HEK293T (cell line): ENCODE measurements around the gene ITPKC.

ENCODE experiments used
- ARNT ChIP-seq: fragments of 450-650 bp; IDR thresholded peaks from 2 replicates; pipeline ENCODE4 v1.6.1; 2017; ENCODE audit warnings: mild to moderate bottlenecking
- BHLHE40 ChIP-seq: fragments of 450-650 bp; IDR thresholded peaks from 2 replicates; pipeline ENCODE4 v1.6.1; 2016; ENCODE audit warnings: mild to moderate bottlenecking, moderate library complexity, borderline replicate concordance
- FOXA1 ChIP-seq: fragments of 450-650 bp; IDR thresholded peaks from 2 replicates; pipeline ENCODE4 v1.6.1; 2016; ENCODE audit warnings: mild to moderate bottlenecking
- LEF1 ChIP-seq: fragments of 450-650 bp; IDR thresholded peaks from 2 replicates; pipeline ENCODE4 v1.6.1; 2017; ENCODE audit warnings: mild to moderate bottlenecking, borderline replicate concordance
- ZNF384 ChIP-seq: fragments of 450-650 bp; IDR thresholded peaks from 2 replicates; pipeline ENCODE4 v1.6.1; 2016

DNA sequence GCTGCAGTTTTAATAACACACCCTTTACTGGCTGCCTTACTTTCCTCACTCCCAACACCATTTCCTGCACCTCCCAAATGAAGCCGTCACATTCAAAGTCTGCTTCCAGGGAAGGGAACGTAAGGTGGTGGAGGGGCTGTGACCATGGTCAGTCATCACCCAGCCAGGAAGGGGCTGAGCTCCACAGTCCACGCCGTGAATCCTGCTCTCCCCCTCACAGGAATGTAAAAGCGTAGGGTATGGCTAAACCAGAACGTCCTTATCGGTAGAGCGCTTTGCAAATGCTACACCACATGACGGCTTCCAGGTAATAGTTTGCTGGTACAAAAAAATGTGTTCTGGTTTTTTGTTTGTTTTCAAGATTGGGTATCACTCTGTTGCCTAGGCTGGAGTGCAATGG is 33.5 kb upstream of the ITPKC start:
- TF ChIP-seq FOXA1 (no peak), BHLHE40 (no peak), LEF1 (no peak), ZNF384 (no peak), ARNT (no peak)
